ENCODE measurements around the gene LHX2.

- TF ChIP-seq, protein P1, sequence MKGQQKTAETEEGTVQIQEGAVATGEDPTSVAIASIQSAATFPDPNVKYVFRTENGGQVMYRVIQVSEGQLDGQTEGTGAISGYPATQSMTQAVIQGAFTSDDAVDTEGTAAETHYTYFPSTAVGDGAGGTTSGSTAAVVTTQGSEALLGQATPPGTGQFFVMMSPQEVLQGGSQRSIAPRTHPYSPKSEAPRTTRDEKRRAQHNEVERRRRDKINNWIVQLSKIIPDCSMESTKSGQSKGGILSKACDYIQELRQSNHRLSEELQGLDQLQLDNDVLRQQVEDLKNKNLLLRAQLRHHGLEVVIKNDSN (IDR thresholded peaks at IDR 0.05) = no peak
- TF ChIP-seq, protein P2, sequence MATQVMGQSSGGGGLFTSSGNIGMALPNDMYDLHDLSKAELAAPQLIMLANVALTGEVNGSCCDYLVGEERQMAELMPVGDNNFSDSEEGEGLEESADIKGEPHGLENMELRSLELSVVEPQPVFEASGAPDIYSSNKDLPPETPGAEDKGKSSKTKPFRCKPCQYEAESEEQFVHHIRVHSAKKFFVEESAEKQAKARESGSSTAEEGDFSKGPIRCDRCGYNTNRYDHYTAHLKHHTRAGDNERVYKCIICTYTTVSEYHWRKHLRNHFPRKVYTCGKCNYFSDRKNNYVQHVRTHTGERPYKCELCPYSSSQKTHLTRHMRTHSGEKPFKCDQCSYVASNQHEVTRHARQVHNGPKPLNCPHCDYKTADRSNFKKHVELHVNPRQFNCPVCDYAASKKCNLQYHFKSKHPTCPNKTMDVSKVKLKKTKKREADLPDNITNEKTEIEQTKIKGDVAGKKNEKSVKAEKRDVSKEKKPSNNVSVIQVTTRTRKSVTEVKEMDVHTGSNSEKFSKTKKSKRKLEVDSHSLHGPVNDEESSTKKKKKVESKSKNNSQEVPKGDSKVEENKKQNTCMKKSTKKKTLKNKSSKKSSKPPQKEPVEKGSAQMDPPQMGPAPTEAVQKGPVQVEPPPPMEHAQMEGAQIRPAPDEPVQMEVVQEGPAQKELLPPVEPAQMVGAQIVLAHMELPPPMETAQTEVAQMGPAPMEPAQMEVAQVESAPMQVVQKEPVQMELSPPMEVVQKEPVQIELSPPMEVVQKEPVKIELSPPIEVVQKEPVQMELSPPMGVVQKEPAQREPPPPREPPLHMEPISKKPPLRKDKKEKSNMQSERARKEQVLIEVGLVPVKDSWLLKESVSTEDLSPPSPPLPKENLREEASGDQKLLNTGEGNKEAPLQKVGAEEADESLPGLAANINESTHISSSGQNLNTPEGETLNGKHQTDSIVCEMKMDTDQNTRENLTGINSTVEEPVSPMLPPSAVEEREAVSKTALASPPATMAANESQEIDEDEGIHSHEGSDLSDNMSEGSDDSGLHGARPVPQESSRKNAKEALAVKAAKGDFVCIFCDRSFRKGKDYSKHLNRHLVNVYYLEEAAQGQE (IDR thresholded peaks at IDR 0.05; ENCODE audit: low read depth) = no peak
- TF ChIP-seq, protein P3, sequence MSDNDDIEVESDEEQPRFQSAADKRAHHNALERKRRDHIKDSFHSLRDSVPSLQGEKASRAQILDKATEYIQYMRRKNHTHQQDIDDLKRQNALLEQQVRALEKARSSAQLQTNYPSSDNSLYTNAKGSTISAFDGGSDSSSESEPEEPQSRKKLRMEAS (IDR thresholded peaks at IDR 0.05) = no peak
- TF ChIP-seq TAF1 (IDR thresholded peaks at IDR 0.05; ENCODE audit: low read depth) (no peak), ZBTB7A (IDR thresholded peaks at IDR 0.05; ENCODE audit: low read depth) (no peak), EGR1 (IDR thresholded peaks at IDR 0.05) (no peak), TCF12 (IDR thresholded peaks at IDR 0.05; ENCODE audit: low read depth) (no peak), NFIC (IDR thresholded peaks at IDR 0.05) (no peak), EP300 (IDR thresholded peaks at IDR 0.05; ENCODE audit: borderline replicate concordance) (no peak), CEBPB (IDR thresholded peaks at IDR 0.05) (no peak), TEAD4 (IDR thresholded peaks at IDR 0.05) (no peak), RAD21 (IDR thresholded peaks at IDR 0.05; ENCODE audit: low read depth) (no peak), FOXM1 (IDR thresholded peaks at IDR 0.05; ENCODE audit: borderline replicate concordance, low read depth) (no peak)
Observed at GRCh38 chr9:123965801-123966686, 45.5 kb upstream of the LHX2 start.
